ENCODE measurements around the gene UNC5B.

The UNC5B gene

DNA sequence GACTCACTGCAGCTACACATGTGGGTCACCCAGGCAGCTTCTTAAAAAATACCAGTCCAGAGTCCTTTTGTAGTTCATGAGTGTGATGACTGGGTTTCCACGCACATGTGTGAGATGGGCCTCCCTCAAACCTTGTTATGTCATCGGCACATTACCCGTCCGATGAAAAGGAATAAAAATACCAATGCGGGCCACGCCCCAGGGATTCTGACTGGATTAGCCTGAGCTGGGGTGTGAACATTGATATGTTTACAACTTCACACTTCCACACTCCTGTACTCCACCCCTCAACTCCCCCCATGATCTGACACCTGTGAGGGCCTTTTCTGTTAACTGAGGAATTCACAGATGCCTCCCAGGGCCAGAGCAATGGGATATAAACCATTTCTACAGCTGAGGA lies 112.9 kb downstream of the UNC5B start:
- DNase-seq = no peak

DNA sequence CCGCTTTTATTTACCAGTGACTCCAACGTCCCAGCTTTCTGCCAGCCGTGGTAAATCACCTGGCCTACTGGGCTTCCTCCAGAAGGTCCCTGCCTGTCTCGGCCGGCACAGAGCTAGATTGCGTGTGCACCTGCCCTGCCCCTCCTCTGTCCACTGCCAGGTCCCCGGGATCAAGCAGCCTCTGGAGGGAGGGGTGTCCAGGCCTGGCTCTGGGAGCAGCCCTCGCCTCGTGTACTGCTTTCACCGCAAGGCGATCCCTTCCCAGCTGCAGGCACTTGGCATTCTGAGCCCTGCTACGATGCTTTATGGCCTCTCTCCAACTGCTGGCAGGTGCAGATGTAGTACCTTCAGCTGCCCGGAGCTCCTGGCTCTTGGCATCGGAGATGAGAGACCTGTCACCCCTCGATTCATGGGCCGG lies 114.1 kb downstream of the UNC5B start:
- DNase-seq = no peak

GRCh38 chr10:71330789-71331404 lies 118.5 kb downstream of the UNC5B start:
- no peak for DNase-seq

DNA sequence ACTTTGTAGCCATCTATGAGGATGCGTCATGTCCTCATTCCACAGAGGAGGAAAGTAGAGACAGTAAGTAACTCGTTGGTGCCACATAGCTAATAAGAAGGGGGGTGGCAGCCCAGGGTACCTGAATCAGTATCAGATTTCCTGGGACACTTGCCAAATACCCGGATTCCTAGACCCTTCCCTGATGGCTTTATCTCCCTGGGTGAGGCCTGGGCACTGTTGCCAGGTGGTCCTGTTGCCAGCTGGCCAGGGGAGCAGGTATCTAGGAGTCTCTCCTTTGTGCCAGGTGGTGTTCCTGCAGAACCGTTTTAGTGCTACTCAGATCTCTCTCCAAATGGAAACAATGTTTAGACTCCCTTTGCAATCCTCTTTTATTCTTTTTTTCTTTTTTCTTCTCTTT lies 119.4 kb downstream of the UNC5B start:
- no peak for DNase-seq

GRCh38 chr10:71332466-71332865 lies 120.1 kb downstream of the UNC5B start:
- DNase-seq = no peak

GRCh38 chr10:71333129-71333887 lies 120.9 kb downstream of the UNC5B start:
- DNase-seq = no peak

DNA sequence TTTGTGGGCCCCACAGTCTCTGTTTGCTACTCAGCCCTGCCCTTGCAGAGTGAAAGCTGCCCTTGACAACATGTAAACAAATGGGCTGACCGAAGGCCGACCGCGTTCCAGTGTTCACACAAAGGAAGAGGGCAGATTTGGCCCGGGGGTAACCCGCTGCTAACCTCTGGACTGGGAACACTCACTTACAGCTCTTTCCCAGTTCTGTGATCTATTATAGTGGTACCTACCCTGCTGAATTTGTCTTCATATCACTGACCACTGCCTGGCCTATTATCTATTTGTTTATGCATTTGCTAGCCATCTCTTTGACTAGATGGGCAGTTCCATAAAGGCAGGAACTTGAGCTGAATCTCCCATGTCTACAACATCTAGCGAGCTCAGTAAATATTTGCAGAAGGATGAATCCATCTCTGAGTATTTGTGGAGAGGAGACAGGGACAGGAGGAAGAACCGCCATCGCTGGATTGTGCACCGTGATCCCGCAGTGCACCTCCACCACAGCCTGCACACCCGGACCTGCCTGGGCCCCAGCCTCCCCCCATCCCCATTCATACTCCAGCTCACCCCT lies 121.9 kb downstream of the UNC5B start:
- no peak for DNase-seq

- DNase-seq = no peak
Observed at GRCh38 chr10:71335173-71335708, 122.9 kb downstream of the UNC5B start.

DNA sequence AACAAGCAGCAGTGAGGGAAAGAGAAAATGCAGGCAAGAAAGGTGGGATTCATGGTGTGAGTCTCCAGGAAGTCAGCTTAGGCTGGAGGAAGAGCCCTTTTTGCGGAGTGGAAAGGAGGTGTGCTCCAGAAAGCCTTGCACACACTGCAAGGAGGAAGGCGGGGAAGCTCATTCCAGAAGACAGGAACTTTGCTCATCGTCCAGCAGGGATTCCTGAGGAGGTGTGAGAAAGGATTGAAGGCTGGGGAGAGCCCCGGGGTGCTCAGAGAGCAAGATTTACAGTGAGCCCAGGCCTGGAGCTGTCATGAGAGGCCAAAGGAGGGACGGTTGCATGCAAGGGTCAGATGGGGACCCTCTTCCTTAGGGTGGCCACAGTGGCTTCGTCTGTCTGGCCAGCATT lies 124.3 kb downstream of the UNC5B start:
- DNase-seq = no peak

DNA sequence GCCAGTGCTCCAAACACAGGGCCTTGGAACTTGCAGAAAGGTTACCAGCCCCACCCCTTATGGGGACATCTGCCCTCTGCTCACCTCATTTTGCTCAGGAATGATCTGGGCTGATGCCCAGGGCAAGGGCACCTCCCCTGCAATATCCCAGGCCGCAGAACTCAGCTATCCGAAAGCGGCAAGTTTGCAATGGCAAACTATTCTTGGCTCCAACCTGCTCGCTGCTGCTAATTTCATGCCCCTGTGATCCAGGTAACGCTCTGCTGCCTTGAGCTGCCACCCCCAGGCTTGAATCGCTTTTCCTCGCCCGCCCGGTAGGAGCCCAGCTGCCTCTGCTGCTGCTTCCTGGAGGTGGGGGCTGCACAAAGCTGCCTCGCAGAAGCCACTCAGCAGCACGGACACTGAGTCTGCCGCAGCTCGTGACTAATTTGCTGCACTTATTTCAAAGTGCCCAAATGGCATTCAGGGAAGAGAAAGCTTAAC lies 124.9 kb downstream of the UNC5B start:
- no peak for DNase-seq

GRCh38 chr10:71338728-71339495 lies 126.5 kb downstream of the UNC5B start:
- no peak for DNase-seq

DNA sequence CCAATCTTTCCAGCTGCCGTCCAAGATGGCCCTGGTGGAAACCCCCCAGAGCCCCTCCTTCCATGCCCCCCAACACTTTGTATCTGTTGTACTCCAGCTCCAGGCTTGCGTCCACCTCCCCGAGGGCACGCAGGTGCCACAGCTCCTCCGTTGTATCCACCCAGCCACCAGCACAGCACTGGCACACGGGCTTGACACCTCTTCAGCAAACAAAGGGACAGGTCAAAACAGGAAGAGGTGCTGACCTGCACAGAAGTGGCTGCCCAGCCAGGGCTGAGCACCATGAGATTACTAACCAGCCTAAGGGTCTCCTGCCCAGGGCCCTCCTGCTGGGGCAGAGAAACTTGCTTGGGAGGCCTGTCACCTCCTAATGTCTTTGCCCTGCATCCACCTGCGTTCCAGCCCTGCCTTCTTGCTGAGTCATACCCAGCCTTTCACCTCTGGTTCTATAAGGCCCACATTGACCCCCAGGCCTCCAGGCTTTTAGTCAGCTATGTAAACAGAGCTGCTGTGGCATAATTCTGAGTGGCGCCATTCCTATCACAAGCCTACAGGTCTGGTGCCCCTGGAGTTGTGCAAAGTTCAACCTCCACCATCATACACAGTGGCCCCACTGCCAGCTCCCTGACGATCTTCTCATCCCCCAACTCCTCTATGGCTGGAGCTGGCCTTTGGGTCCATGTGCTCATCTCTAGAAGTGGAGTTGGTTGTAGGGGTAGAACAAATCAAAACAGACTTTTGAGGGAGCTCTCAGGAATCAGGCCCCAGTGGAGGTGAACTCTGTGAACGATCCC lies 127.6 kb downstream of the UNC5B start:
- DNase-seq = no peak

DNA sequence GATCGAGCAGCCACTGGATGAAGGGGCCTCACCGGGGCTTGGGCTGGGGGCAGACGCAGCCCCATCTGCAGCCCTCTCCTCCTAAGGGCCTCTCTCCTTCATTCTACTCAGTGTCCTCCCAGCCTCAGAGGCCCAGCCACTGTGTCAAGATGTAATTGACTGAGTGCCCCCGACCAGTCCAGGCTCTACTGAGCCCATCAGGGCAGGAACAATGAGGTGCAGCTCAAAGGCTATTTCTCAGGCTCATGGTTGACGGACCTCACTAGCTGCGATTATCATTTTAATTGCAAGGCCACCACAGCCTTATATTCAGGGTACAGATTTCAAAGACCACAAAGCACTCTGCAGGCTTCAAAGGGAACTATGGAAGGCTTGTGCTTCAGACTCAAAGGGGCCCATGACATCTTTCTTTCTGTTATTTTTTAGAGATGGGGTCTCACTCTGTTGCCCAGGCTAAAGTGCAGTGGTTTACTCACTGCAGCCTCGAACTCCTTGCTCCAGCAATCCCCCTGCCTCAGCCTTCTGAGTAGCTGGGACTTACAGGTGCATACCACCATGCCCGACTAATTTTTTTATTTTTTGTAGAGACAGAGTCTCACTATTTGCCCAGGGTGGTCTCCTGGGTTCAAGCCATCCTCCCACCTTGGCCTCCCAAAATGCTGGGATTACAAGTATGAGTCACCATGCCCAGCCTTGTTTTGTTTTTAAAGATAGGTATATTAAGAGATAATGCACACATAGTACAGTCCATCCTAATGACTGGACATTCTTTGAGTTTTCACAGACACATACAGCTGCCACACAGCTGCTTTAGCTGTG lies 130.4 kb downstream of the UNC5B start:
- DNase-seq = no peak

DNA sequence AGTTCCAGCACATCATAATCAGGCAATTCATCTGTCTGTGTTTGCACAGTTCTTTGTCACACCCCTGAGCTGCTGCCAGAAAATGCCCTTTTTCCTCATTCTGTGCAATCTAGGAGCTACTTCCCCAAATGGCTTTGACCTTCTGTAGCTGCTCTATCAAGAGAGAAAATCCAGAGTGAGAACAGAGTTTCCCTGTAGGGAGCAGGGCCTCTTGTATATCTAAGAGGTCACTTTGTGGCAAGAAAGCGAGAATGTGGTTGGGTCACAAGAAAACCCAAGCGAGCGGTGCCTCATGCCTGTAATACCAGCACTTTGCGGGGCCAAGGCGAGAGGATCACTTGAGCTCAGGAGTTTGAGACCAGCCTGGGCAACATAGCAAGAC lies 131.0 kb downstream of the UNC5B start:
- no peak for DNase-seq

DNA sequence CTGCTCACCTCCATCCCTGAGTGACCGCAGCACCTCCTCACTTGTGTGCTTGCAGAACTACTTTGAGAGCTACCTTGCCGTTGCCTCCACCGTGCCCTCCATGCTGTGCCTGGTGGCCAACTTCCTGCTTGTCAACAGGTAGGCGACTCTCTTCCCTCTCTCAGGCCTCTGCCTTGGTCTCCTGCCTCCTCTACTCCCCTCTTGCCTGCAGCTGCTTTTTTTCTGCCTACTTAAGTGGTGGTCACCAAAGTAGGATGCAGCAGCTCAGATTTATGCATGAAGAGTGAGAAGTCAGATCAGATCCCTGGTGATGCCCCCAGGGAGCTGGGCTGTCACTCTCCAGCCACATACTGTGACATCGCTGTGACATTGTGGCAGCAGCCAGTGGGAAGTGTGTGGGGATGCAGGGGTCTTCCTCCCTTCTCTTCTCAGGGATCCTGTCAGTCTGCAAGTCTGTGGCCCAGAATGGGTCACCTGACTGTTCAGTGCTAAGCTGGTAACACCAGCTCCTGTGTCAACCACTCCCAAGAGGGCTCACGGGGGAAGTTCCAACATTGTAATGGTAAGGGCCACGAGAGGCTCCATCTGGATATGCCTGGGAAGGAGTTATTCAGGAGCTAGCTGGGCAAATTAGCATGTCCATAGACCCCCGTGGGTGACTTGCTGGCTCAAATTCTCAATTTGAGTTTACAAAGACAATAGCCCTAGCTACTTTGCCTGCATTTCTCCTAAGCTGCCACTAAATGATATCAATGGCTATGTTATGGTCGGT lies 132.0 kb downstream of the UNC5B start:
- no peak for DNase-seq

GRCh38 chr10:71344993-71345480 lies 132.7 kb downstream of the UNC5B start:
- DNase-seq = no peak

- DNase-seq = no peak
Observed at GRCh38 chr10:71345694-71346093, 133.3 kb downstream of the UNC5B start.

- DNase-seq = no peak
Observed at GRCh38 chr10:71346731-71347130, 134.4 kb downstream of the UNC5B start.

- DNase-seq = no peak
Observed at GRCh38 chr10:71347587-71348395, 135.4 kb downstream of the UNC5B start.

DNA sequence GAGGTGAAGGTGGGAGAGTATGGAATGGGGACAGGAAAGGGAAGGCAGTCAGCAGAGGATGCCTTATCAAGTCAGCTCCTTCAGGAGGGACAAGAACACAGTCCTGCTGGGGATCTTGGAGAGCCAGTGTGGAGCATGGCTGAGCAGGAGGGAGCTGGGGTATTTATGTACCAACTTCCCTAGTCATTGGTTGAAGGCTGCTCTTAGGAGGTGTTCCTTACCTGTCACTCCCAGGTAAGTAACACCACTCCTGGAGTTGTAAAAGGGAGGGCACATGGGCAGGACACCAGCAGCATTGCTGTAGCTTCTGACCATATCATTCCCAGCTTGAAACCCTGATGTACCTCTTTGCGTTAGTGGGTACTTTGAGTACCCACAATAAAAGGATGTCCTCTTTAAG lies 136.5 kb downstream of the UNC5B start:
- no peak for DNase-seq
